H9 (cell line): ENCODE measurements around the gene RAB3C. TPM values are rescaled to one million over a fixed set of nuclear protein-coding genes. Genes with fewer than 3 reads are reported as not detected.

Experiments used
- DNase-seq: peaks from one replicate; pipeline ENCODE4 v3.0.0-alpha.2; 2017
- H2AFZ ChIP-seq: one replicate; pipeline ENCODE4 v1.6.1; 2013; ENCODE audit warnings: mild to moderate bottlenecking, low read length, control low read depth, moderate library complexity
- H2AK5ac ChIP-seq: 2 replicates; pipeline ENCODE4 v1.6.1; 2013; ENCODE audit warnings: low read length, control low read depth, mixed read lengths; ENCODE audit not compliant: insufficient read length
- H2BK120ac ChIP-seq: one replicate; pipeline ENCODE4 v1.6.1; 2013; ENCODE audit warnings: low read depth, mild to moderate bottlenecking, low read length, control low read depth, inconsistent platforms; ENCODE audit not compliant: poor library complexity, severe bottlenecking
- H2BK12ac ChIP-seq: 2 replicates; pipeline ENCODE4 v1.6.1; 2013; ENCODE audit warnings: low read length, control low read depth, mixed read lengths, low read depth; ENCODE audit not compliant: insufficient read length
- H2BK15ac ChIP-seq: 2 replicates; pipeline ENCODE4 v1.6.1; 2013; ENCODE audit warnings: low read depth, low read length, control low read depth
- H2BK20ac ChIP-seq: one replicate; pipeline ENCODE4 v1.6.1; 2013; ENCODE audit warnings: low read depth, mild to moderate bottlenecking, low read length, control low read depth, inconsistent platforms; ENCODE audit not compliant: poor library complexity, severe bottlenecking
- H2BK5ac ChIP-seq: 2 replicates; pipeline ENCODE4 v1.6.1; 2013; ENCODE audit warnings: low read length, control low read depth, mixed read lengths; ENCODE audit not compliant: insufficient read length
- H3K14ac ChIP-seq: 2 replicates; pipeline ENCODE4 v1.6.1; 2013; ENCODE audit warnings: low read length, control low read depth; ENCODE audit not compliant: insufficient read depth
- H3K18ac ChIP-seq: 2 replicates; pipeline ENCODE4 v1.6.1; 2013; ENCODE audit warnings: low read depth, mild to moderate bottlenecking, mixed read lengths, low read length, control low read depth; ENCODE audit not compliant: insufficient read length
- H3K23ac ChIP-seq: 2 replicates; pipeline ENCODE4 v1.6.1; 2013; ENCODE audit warnings: low read length, control low read depth, mixed read lengths, low read depth; ENCODE audit not compliant: insufficient read length
- H3K23me2 ChIP-seq: 2 replicates; pipeline ENCODE4 v1.6.1; 2013; ENCODE audit warnings: low read depth, mild to moderate bottlenecking, mixed read lengths, low read length, control low read depth; ENCODE audit not compliant: insufficient read length, poor library complexity, severe bottlenecking
- H3K27ac ChIP-seq: 2 replicates; pipeline ENCODE4 v1.5.1; 2013; ENCODE audit warnings: low read length, control low read depth, mixed read lengths, low read depth; ENCODE audit not compliant: insufficient read length
- H3K27me3 ChIP-seq: 2 replicates; pipeline ENCODE4 v1.6.1; 2013; ENCODE audit warnings: low read length, control low read depth, inconsistent platforms; ENCODE audit not compliant: insufficient read depth
- H3K4ac ChIP-seq: 2 replicates; pipeline ENCODE4 v1.6.1; 2013; ENCODE audit warnings: low read depth, mild to moderate bottlenecking, control low read depth, inconsistent platforms, low read length, moderate library complexity
- H3K4me1 ChIP-seq: 2 replicates; pipeline ENCODE4 v1.6.1; 2013; ENCODE audit warnings: low read length, control low read depth, inconsistent platforms; ENCODE audit not compliant: insufficient read depth
- H3K4me2 ChIP-seq: 2 replicates; pipeline ENCODE4 v1.6.1; 2013; ENCODE audit warnings: low read length, control low read depth, mixed read lengths; ENCODE audit not compliant: insufficient read length, insufficient read depth
- H3K56ac ChIP-seq: 2 replicates; pipeline ENCODE4 v1.6.1; 2013; ENCODE audit warnings: low read depth, mild to moderate bottlenecking, mixed read lengths, low read length, control low read depth; ENCODE audit not compliant: insufficient read length
- H3K79me1 ChIP-seq: 2 replicates; pipeline ENCODE4 v1.6.1; 2013; ENCODE audit warnings: low read depth, mild to moderate bottlenecking, moderate library complexity, low read length, control low read depth, inconsistent platforms; ENCODE audit not compliant: insufficient read depth, poor library complexity, severe bottlenecking
- H3K79me2 ChIP-seq: 2 replicates; pipeline ENCODE4 v1.6.1; 2013; ENCODE audit warnings: low read length, control low read depth, inconsistent platforms; ENCODE audit not compliant: insufficient read depth
- H3K9ac ChIP-seq: 2 replicates; pipeline ENCODE4 v1.6.1; 2013; ENCODE audit warnings: low read length, control low read depth, mixed read lengths; ENCODE audit not compliant: insufficient read length; ENCODE audit errors: extremely low read depth
- H3K9me3 ChIP-seq: one replicate; pipeline ENCODE4 v1.6.1; 2013; ENCODE audit warnings: low read depth, low read length, inconsistent platforms; ENCODE audit not compliant: control insufficient read depth
- H3T11ph ChIP-seq: one replicate; pipeline ENCODE4 v1.6.1; 2013; ENCODE audit warnings: mild to moderate bottlenecking, low read length, control low read depth, inconsistent platforms
- H4K20me1 ChIP-seq: one replicate; pipeline ENCODE4 v1.6.1; 2013; ENCODE audit not compliant: control insufficient read depth, insufficient read length, insufficient read depth
- H4K5ac ChIP-seq: 2 replicates; pipeline ENCODE4 v1.6.1; 2013; ENCODE audit warnings: low read depth, mild to moderate bottlenecking, mixed read lengths, low read length, control low read depth; ENCODE audit not compliant: insufficient read length
- H4K8ac ChIP-seq: replicated peaks from 2 replicates; pipeline ENCODE4 v1.6.1; 2013; ENCODE audit warnings: low read length, control low read depth, mixed read lengths, low read depth; ENCODE audit not compliant: insufficient read length
- H4K91ac ChIP-seq: 2 replicates; pipeline ENCODE4 v1.6.1; 2013; ENCODE audit warnings: low read depth, mild to moderate bottlenecking, moderate library complexity, mixed read lengths, low read length, control low read depth; ENCODE audit not compliant: insufficient read length
- H3K27ac Mint-ChIP-seq, 3 experiments: 2 replicates in 2 of 3; 3 replicates in 1 of 3; pipeline ENCODE4 v1.8.0; 2020 to 2021; ENCODE audit warnings: mixed read lengths in 3 of 3, mild to moderate bottlenecking in 1 of 3, moderate library complexity in 1 of 3
- H3K27me3 Mint-ChIP-seq: 2 replicates; pipeline ENCODE4 v1.8.0; 2021; ENCODE audit warnings: low read depth, mild to moderate bottlenecking, moderate library complexity, mixed read lengths
- H3K36me3 Mint-ChIP-seq, 3 experiments: 2 replicates in 2 of 3; 3 replicates in 1 of 3; pipeline ENCODE4 v1.8.0; 2020 to 2021; ENCODE audit warnings: low read depth in 3 of 3, mixed read lengths in 3 of 3; ENCODE audit not compliant: insufficient read depth in 1 of 3
- H3K4me1 Mint-ChIP-seq, 2 experiments: 2 replicates each; pipeline ENCODE4 v1.8.0; 2020; ENCODE audit warnings: mixed read lengths in 2 of 2
- H3K4me3 Mint-ChIP-seq, 2 experiments: 2 replicates in 1 of 2; 3 replicates in 1 of 2; pipeline ENCODE4 v1.8.0; 2020 to 2021; ENCODE audit warnings: mild to moderate bottlenecking in 2 of 2, mixed read lengths in 2 of 2, moderate library complexity in 1 of 2
- H3K9me3 Mint-ChIP-seq, 2 experiments: 2 replicates in 1 of 2; 3 replicates in 1 of 2; pipeline ENCODE4 v1.8.0; 2020; ENCODE audit warnings: mild to moderate bottlenecking in 2 of 2, mixed read lengths in 2 of 2, moderate library complexity in 1 of 2
- total RNA-seq: library from RNA; stranded (reverse); gene quantifications from 2 replicates; pipeline ENCODE4 v1.2.1, GENCODE V29; 2021
- TF ChIP-seq, protein P1 (sequence below): fragments of 200-600 bp; sonication (generic); conservative IDR thresholded peaks from 3 replicates; pipeline ENCODE4 v1.8.0; 2021; ENCODE audit warnings: antibody characterized with exemption, mild to moderate bottlenecking

Gene RAB3C
- total RNA-seq, 1 experiment from 2014 or later = 16.3 TPM

DNA sequence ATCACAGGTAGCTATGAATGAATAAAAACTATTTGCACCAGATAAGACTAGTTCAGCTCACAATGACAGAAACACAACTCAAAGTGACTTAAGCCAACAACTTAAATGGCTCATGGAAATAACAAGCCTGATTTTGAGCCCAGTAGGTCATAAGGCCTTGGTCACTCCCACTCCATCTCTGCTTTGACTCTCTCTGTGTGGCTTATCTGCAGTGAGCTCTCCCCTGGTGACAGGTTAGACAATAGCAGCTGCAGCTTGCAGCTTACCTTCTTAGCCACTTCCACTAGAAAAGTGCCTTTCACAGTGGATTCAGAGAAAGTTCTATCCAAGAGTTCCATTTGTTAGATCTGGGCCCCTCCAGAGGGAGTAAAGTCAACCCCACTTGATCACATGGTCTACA lies 315.7 kb downstream of the RAB3C start:
- no peaks in the 10 kb centered on the region for H3K79me1 ChIP-seq
- no peaks in the 10 kb centered on the region for H3K79me2 ChIP-seq
- Mint-ChIP-seq H3K27ac (no peak overlapping the region), H3K9me3 (peaks cover 0 to 3% of the 10 kb centered on the region in 2 experiments; a peak in 1 of 5 replicates), H3K4me3 (no peak overlapping the region), H3K36me3 (no peaks in the 10 kb centered on the region), H3K27me3 (no peaks in the 10 kb centered on the region), H3K4me1 (peaks cover 0 to 4% of the 10 kb centered on the region in 2 experiments; a peak in 1 of 4 replicates)
- no peak overlapping the region for H3K9ac ChIP-seq
- no peak overlapping the region for H2BK15ac ChIP-seq
- no peak for DNase-seq
- no peak overlapping the region for H3K56ac ChIP-seq
- H2AK5ac ChIP-seq = no peak overlapping the region
- H3K4ac ChIP-seq = no peak overlapping the region
- no peak overlapping the region for H2BK12ac ChIP-seq
- no peak overlapping the region for H4K8ac ChIP-seq
- TF ChIP-seq, protein P1, sequence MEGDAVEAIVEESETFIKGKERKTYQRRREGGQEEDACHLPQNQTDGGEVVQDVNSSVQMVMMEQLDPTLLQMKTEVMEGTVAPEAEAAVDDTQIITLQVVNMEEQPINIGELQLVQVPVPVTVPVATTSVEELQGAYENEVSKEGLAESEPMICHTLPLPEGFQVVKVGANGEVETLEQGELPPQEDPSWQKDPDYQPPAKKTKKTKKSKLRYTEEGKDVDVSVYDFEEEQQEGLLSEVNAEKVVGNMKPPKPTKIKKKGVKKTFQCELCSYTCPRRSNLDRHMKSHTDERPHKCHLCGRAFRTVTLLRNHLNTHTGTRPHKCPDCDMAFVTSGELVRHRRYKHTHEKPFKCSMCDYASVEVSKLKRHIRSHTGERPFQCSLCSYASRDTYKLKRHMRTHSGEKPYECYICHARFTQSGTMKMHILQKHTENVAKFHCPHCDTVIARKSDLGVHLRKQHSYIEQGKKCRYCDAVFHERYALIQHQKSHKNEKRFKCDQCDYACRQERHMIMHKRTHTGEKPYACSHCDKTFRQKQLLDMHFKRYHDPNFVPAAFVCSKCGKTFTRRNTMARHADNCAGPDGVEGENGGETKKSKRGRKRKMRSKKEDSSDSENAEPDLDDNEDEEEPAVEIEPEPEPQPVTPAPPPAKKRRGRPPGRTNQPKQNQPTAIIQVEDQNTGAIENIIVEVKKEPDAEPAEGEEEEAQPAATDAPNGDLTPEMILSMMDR = no peak
- H2BK120ac ChIP-seq = no peak overlapping the region
- no peak overlapping the region for H2BK20ac ChIP-seq
- no peak overlapping the region for H4K91ac ChIP-seq
- H3K27ac ChIP-seq = no peak overlapping the region
- no peak overlapping the region for H3T11ph ChIP-seq
- H3K27me3 ChIP-seq = no peaks in the 10 kb centered on the region
- no peaks in the 10 kb centered on the region for H3K9me3 ChIP-seq
- no peak overlapping the region for H2BK5ac ChIP-seq
- H3K4me1 ChIP-seq = no peaks in the 10 kb centered on the region
- no peaks in the 10 kb centered on the region for H4K20me1 ChIP-seq
- no peaks in the 10 kb centered on the region for H3K23me2 ChIP-seq
- no peak overlapping the region for H3K14ac ChIP-seq
- H4K5ac ChIP-seq = no peak overlapping the region
- no peak overlapping the region for H3K4me2 ChIP-seq
- no peak overlapping the region for H3K23ac ChIP-seq
- no peak overlapping the region for H3K18ac ChIP-seq
- no peak overlapping the region for H2AFZ ChIP-seq
